Myocyte (in vitro differentiated cells): ENCODE results near the gene NTSR1. TPM values are rescaled to one million over a fixed set of nuclear protein-coding genes. Genes with fewer than 3 reads are reported as not detected.

ENCODE experiments used
- DNase-seq: peaks from one replicate; pipeline ENCODE4 v3.0.0-alpha.2; 2012; ENCODE audit warnings: low read depth
- total RNA-seq: library from RNA; depleted of rRNA; stranded (reverse); fragments of >200 nt; gene quantifications from 2 replicates; pipeline ENCODE4 v1.2.3, GENCODE V29; 2014

NTSR1 gene
- total RNA-seq, 1 donor from 2014 or later, result not detected

- no peak for DNase-seq
These were observed 89.3 kb downstream of the NTSR1 start for GRCh38 chr20:62797671-62798532.

- no peak for DNase-seq
These were observed 90.4 kb downstream of the NTSR1 start for GRCh38 chr20:62799036-62799435.

GRCh38 chr20:62799459-62799858, 90.8 kb downstream of the NTSR1 start:
- DNase-seq, result no peak

DNA sequence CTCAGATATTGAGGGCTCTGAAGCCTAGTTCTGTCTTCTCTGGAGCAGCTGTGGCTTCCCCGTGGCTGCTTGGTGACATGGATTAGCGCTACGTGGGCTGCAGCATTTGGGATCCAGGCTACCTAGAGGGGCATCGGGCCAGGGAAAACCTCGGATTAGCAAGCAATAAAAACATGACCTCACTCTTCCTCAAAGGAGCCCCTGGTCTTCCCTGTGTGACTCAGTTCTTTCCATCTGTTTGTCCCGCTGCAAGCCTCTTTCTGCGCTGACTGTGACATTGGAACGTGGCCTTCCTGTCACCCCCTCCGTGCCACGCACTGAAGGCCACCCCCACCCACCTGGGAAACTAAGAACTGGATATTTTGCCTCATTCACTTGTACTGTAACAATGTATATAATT, 91.2 kb downstream of the NTSR1 start:
- DNase-seq, result no peak

DNA sequence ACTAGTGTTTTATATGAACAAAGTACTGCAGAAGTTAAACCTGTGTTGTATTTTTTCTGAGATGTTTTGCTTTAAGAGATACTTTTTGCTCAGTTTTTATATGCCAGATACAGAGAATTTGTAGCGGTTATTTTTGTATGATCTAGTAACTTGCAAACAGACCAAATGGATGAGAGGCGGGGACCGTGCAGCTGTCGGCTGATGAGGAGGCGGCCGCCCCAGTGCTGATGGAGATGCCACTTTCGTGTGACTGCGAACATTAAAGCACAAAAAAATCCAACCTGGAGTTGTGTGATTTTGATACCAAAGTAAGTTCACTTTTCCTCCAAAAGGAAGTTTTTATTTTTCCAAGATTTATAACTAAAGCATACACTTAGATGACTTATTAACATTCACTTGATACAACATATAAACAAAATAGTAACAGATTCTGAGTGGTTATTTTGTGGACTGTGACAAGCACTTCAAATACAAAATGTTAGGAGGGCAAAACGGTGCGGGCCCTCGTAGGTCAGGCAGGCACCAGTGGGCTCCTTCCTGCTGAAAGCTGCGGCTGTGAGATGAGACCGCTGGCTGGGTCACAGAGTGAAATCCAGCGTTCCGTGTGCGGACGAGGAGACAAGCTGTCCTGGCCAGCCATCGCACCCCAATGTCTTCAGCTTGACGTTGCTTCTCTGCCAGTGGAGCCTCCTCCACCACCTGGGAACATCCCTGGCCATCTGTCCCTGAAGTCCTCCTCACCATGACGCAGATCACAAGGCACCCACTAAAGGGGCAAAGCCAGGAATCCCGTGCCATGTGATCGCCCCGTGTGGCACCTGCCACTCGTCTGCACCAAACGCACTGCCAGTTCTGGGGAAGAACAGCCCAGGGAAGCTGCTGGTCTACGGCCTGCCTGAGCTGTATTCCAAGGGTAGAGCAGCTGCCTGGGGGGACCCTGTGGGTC, 92.0 kb downstream of the NTSR1 start:
- no peak for DNase-seq

- no peak for DNase-seq
These were observed 92.8 kb downstream of the NTSR1 start for GRCh38 chr20:62801284-62802010.

- DNase-seq, result no peak
These were observed 93.5 kb downstream of the NTSR1 start for GRCh38 chr20:62802026-62802712.

GRCh38 chr20:62804021-62804626, 95.5 kb downstream of the NTSR1 start:
- no peak for DNase-seq

- peak; percentile 61 for DNase-seq
These were observed 96.1 kb downstream of the NTSR1 start, which contains the start of gene OGFR for GRCh38 chr20:62804627-62805154. Gene OGFR, plus strand, starts transcription at chr20:62804835. Its CDS starts 25 bp downstream, at chr20:62804860.

- no peak for DNase-seq
These were observed 96.6 kb downstream of the NTSR1 start for GRCh38 chr20:62805155-62805710.

DNA sequence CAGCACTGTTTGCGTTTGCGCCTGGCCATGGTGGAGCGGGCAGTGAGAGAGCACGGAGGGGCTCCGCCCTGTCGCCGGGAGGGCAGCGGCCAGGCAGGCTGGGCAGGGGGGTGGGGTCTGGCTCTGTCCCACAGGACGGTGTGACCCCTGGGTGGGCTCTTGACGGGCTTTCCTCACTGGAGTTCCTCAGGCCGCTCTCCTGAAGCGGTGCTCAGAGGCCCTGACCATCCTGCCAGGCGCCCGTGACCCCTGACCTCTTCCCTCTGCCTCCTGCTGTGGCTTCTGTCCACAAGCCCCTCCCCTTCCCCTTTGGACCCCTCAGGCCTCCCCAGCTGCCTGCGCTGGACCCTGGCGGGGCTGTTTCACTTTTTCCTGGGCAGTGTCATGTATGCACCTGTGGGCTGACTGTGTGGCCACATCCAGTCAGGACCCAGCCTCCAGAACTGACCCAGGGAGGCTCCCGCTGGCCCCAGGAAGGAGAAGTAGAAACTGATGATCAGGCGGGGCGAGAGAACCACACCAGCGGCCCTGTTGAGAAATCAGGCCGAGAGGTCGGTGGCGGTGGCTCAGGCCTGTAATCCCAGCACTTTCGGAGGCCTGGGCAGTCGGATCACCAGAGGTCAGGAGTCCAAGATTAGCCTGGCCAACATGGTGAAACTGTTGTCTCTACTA, 97.2 kb downstream of the NTSR1 start:
- no peak for DNase-seq

- no peak for DNase-seq
These were observed 97.9 kb downstream of the NTSR1 start for GRCh38 chr20:62806383-62807050.

DNA sequence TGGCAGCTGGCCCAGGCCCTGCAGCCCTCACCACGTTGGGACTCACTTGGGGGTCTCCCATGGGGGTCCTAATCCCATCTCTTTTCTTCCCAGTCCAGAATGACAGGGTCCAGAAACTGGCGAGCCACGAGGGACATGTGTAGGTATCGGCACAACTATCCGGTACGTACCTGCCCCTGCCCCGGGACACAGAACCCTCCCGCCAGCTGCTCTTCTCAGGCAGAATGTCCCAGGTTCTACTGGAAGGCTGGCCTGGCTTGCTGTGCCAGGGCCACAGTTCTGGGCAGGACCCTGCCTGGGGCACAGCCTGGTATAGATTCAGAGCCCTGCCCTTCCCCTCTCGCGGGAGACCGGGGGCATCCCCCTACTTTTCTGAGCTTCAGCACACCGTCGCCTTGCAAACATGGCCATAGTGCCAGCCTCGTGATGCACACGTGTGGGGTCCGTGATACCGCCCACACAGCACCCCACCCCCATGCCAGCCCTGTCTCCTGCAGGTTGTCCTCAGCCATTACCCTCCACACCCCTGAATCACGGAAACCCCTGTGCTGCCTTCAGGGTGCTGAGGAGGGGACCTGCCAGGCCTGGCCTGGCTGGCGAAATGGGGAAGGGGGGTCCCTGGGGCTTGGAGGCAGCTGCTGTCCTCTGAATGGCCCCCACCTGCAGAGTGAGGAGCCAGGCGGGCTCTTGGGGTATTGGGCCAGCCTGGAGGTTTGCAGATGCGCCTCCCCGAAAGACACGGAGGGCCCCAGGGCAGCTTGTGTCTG, 99.0 kb downstream of the NTSR1 start:
- no peak for DNase-seq

GRCh38 chr20:62808211-62808865, 99.7 kb downstream of the NTSR1 start:
- DNase-seq, result peak; percentile 65

- DNase-seq, result no peak
These were observed 101.1 kb downstream of the NTSR1 start for GRCh38 chr20:62809530-62810428.

DNA sequence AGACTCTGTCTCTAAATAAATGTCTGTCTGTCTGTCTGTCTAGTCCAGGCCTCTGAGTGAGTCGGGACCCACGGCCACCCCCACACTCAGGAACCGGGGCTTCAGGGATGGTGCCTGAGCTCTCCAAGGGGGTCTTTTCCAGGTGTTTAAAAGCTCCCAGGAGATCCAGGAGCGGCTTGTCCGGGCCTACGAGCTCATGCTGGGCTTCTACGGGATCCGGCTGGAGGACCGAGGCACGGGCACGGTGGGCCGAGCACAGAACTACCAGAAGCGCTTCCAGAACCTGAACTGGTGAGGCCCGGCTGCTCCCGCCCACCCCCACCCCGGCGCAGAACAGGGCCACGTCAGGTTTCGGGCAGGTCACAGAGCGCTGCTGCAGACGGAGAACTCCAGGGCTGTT, 102.7 kb downstream of the NTSR1 start:
- no peak for DNase-seq
